Panc1 (cell line): ENCODE data around the gene SFMBT1.

Source experiments
- CTCF ChIP-seq: fragments of 450-650 bp; IDR thresholded peaks from 2 replicates; pipeline ENCODE4 v1.5.1; 2017; ENCODE audit warnings: mild to moderate bottlenecking
- POLR2AphosphoS5 ChIP-seq: IDR thresholded peaks from 2 replicates; pipeline ENCODE4 v1.6.1; 2012; ENCODE audit warnings: mild to moderate bottlenecking, low read depth, low read length, moderate library complexity
- TCF7L2 ChIP-seq: IDR thresholded peaks from 2 replicates; pipeline ENCODE4 v1.6.1; 2011; ENCODE audit warnings: mild to moderate bottlenecking, low read depth, low read length, inconsistent platforms

- TF ChIP-seq CTCF (no peak), POLR2AphosphoS5 (no peak), TCF7L2 (no peak)
Measured at GRCh38 chr3:53008932-53009331, 36.9 kb downstream of the SFMBT1 start.
